Ishikawa (cell line): Measurements from ENCODE around the gene TP53BP2.

ENCODE experiments used
- CEBPB ChIP-seq: IDR thresholded peaks from 2 replicates; pipeline ENCODE4 v1.6.1; 2012
- CREB1 ChIP-seq: IDR thresholded peaks from 2 replicates; pipeline ENCODE4 v1.6.1; 2012; ENCODE audit warnings: low read depth
- EGR1 ChIP-seq: IDR thresholded peaks from 2 replicates; pipeline ENCODE4 v1.6.1; 2012
- EP300 ChIP-seq: IDR thresholded peaks from 2 replicates; pipeline ENCODE4 v1.6.1; 2012; ENCODE audit warnings: borderline replicate concordance
- FOXM1 ChIP-seq: IDR thresholded peaks from 2 replicates; pipeline ENCODE4 v1.6.1; 2012; ENCODE audit warnings: low read depth, borderline replicate concordance
- MAX ChIP-seq: IDR thresholded peaks from 2 replicates; pipeline ENCODE4 v1.6.1; 2012
- NFIC ChIP-seq: IDR thresholded peaks from 2 replicates; pipeline ENCODE4 v1.6.1; 2012
- RAD21 ChIP-seq: IDR thresholded peaks from 2 replicates; pipeline ENCODE4 v1.6.1; 2012; ENCODE audit warnings: low read depth
- TAF1 ChIP-seq: IDR thresholded peaks from 2 replicates; pipeline ENCODE4 v1.6.1; 2012; ENCODE audit warnings: low read depth, mild to moderate bottlenecking
- TCF12 ChIP-seq: IDR thresholded peaks from 2 replicates; pipeline ENCODE4 v1.6.1; 2012; ENCODE audit warnings: low read depth
- TEAD4 ChIP-seq: IDR thresholded peaks from 2 replicates; pipeline ENCODE4 v1.6.1; 2012
- YY1 ChIP-seq: IDR thresholded peaks from 2 replicates; pipeline ENCODE4 v1.6.1; 2012; ENCODE audit warnings: low read depth
- ZBTB7A ChIP-seq: IDR thresholded peaks from 2 replicates; pipeline ENCODE4 v1.6.1; 2012; ENCODE audit warnings: low read depth
- TF ChIP-seq, protein P1 (sequence below): IDR thresholded peaks from 2 replicates; pipeline ENCODE4 v1.6.1; 2012
- TF ChIP-seq, protein P2 (sequence below): IDR thresholded peaks from 2 replicates; pipeline ENCODE4 v1.6.1; 2012; ENCODE audit warnings: low read depth, mild to moderate bottlenecking

The TP53BP2 gene

GRCh38 chr1:223729906-223730305 is 115.8 kb downstream of the TP53BP2 start:
- TF ChIP-seq NFIC (no peak), YY1 (no peak), MAX (no peak), TCF12 (no peak), TEAD4 (no peak), RAD21 (no peak), CEBPB (no peak), TAF1 (no peak), CREB1 (no peak), EP300 (no peak), EGR1 (no peak), ZBTB7A (no peak), FOXM1 (no peak)
- TF ChIP-seq, protein P1, sequence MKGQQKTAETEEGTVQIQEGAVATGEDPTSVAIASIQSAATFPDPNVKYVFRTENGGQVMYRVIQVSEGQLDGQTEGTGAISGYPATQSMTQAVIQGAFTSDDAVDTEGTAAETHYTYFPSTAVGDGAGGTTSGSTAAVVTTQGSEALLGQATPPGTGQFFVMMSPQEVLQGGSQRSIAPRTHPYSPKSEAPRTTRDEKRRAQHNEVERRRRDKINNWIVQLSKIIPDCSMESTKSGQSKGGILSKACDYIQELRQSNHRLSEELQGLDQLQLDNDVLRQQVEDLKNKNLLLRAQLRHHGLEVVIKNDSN: no peak
- TF ChIP-seq, protein P2, sequence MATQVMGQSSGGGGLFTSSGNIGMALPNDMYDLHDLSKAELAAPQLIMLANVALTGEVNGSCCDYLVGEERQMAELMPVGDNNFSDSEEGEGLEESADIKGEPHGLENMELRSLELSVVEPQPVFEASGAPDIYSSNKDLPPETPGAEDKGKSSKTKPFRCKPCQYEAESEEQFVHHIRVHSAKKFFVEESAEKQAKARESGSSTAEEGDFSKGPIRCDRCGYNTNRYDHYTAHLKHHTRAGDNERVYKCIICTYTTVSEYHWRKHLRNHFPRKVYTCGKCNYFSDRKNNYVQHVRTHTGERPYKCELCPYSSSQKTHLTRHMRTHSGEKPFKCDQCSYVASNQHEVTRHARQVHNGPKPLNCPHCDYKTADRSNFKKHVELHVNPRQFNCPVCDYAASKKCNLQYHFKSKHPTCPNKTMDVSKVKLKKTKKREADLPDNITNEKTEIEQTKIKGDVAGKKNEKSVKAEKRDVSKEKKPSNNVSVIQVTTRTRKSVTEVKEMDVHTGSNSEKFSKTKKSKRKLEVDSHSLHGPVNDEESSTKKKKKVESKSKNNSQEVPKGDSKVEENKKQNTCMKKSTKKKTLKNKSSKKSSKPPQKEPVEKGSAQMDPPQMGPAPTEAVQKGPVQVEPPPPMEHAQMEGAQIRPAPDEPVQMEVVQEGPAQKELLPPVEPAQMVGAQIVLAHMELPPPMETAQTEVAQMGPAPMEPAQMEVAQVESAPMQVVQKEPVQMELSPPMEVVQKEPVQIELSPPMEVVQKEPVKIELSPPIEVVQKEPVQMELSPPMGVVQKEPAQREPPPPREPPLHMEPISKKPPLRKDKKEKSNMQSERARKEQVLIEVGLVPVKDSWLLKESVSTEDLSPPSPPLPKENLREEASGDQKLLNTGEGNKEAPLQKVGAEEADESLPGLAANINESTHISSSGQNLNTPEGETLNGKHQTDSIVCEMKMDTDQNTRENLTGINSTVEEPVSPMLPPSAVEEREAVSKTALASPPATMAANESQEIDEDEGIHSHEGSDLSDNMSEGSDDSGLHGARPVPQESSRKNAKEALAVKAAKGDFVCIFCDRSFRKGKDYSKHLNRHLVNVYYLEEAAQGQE: no peak
